NK-92 (cell line): ENCODE results near the gene DLGAP1.
"Not testable (repeated sequence)": the region's sequence is repeated elsewhere in the genome, so short reads cannot be mapped to it uniquely, and the experiment has no call there.

Experiments
- DNase-seq: peaks from one replicate; lab custom pipeline; 2025; ENCODE audit not compliant: unreplicated experiment; lab: John Stamatoyannopoulos, UW

The DLGAP1 gene

GRCh38 chr18:3616744-3617143 is 838.4 kb downstream of the DLGAP1 start:
- no peak for DNase-seq

- no peak for DNase-seq
Observed at GRCh38 chr18:3616142-3616541, 839.0 kb downstream of the DLGAP1 start.

- DNase-seq, result no peak
Observed at GRCh38 chr18:3615374-3615985, 839.6 kb downstream of the DLGAP1 start.

- no peak for DNase-seq
Observed at GRCh38 chr18:3612315-3612714, 842.8 kb downstream of the DLGAP1 start.

- no peak for DNase-seq
Observed at GRCh38 chr18:3611313-3612090, 843.6 kb downstream of the DLGAP1 start.

- no peak for DNase-seq
Observed at GRCh38 chr18:3610813-3611212, 844.3 kb downstream of the DLGAP1 start.

- DNase-seq, result no peak
Observed at GRCh38 chr18:3610188-3610708, 844.9 kb downstream of the DLGAP1 start.

GRCh38 chr18:3608488-3608887 is 846.6 kb downstream of the DLGAP1 start:
- DNase-seq, result no peak

- DNase-seq, result not testable (repeated sequence)
Observed at GRCh38 chr18:3608099-3608453, 847.0 kb downstream of the DLGAP1 start.

- DNase-seq, result no peak
Observed at GRCh38 chr18:3607309-3608098, 847.6 kb downstream of the DLGAP1 start.

GRCh38 chr18:3606863-3607262 is 848.2 kb downstream of the DLGAP1 start:
- not testable (repeated sequence) for DNase-seq

- DNase-seq, result no peak
Observed at GRCh38 chr18:3605954-3606443, 849.1 kb downstream of the DLGAP1 start.

- no peak for DNase-seq
Observed at GRCh38 chr18:3605486-3605952, 849.6 kb downstream of the DLGAP1 start.

GRCh38 chr18:3604498-3605408 is 850.4 kb downstream of the DLGAP1 start:
- no peak for DNase-seq

- DNase-seq, result no peak
Observed at GRCh38 chr18:3604235-3604497, 850.9 kb downstream of the DLGAP1 start.

GRCh38 chr18:3603421-3604234 is 851.5 kb downstream of the DLGAP1 start:
- no peak for DNase-seq

GRCh38 chr18:3601106-3601755 is 853.9 kb downstream of the DLGAP1 start:
- not testable (repeated sequence) for DNase-seq

GRCh38 chr18:3599861-3600260 is 855.2 kb downstream of the DLGAP1 start:
- no peak for DNase-seq

GRCh38 chr18:3599195-3599594 is 855.9 kb downstream of the DLGAP1 start:
- DNase-seq, result no peak
